Fibroblast of lung (primary cell): Measurements from ENCODE around the gene POU2F2.

Source experiments
- EZH2 ChIP-seq: IDR thresholded peaks from 2 replicates; pipeline ENCODE4 v1.5.1; 2012; ENCODE audit warnings: low read length, control low read depth, mild to moderate bottlenecking; ENCODE audit errors: missing control alignments
- TF ChIP-seq, protein P1 (sequence below), 2 donors: IDR thresholded peaks in 1 of 2; conservative IDR thresholded peaks in 1 of 2; 1 replicate in 1 of 2; 2 replicates in 1 of 2; pipeline ENCODE4 v1.5.1; 2011 to 2012; ENCODE audit warnings: low read length in 2 of 2, control low read depth in 1 of 2, inconsistent platforms in 1 of 2, low read depth in 1 of 2, mild to moderate bottlenecking in 1 of 2

DNA sequence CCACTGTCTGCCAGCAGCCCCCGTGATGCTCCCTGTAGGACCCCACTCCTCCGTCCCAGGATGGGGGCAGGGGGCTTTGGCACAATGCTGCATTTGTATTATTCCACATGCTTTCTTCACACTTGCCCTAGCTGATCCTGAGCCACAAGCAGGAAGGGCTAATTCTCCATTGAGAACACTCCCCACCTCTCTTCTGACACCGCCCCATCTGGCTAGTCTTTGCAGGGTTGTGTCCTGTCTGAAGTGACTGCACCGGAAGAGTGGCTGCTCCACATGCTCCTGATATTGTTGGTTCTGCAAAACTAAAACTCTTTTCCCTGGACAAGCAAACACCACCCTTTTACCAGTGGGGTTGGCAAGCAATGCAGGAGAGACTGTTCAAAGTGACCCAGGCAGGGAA, 38.3 kb downstream of the POU2F2 start:
- TF ChIP-seq, protein P1, sequence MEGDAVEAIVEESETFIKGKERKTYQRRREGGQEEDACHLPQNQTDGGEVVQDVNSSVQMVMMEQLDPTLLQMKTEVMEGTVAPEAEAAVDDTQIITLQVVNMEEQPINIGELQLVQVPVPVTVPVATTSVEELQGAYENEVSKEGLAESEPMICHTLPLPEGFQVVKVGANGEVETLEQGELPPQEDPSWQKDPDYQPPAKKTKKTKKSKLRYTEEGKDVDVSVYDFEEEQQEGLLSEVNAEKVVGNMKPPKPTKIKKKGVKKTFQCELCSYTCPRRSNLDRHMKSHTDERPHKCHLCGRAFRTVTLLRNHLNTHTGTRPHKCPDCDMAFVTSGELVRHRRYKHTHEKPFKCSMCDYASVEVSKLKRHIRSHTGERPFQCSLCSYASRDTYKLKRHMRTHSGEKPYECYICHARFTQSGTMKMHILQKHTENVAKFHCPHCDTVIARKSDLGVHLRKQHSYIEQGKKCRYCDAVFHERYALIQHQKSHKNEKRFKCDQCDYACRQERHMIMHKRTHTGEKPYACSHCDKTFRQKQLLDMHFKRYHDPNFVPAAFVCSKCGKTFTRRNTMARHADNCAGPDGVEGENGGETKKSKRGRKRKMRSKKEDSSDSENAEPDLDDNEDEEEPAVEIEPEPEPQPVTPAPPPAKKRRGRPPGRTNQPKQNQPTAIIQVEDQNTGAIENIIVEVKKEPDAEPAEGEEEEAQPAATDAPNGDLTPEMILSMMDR (conservative IDR thresholded peaks at IDR 0.05 in 1 of 2, IDR thresholded peaks at IDR 0.05 in 1 of 2; ENCODE audit: low read depth in 1 of 2, low read length in 2 of 2): no peak
- no peak for TF ChIP-seq EZH2
